Activated naive CD8-positive, alpha-beta T cell treated with anti-CD3 and anti-CD28 coated beads, Interleukin-2, amount 50 U/mL, for 24 hours (primary cell): Measurements from ENCODE around the gene MKI67.

ENCODE experiments used
- ATAC-seq: fragments of 150-1000 bp; cut with Tn5 transposase; one replicate; pipeline ENCODE4 v1.10.0; 2021
- DNase-seq: peaks from one replicate; pipeline ENCODE4 v3.0.0; 2021
- H3K27ac Mint-ChIP-seq: one replicate; pipeline ENCODE4 v1.8.0; 2021; ENCODE audit warnings: mild to moderate bottlenecking, mixed read lengths
- H3K27me3 Mint-ChIP-seq: one replicate; pipeline ENCODE4 v1.8.0; 2021; ENCODE audit warnings: mixed read lengths
- H3K36me3 Mint-ChIP-seq: one replicate; pipeline ENCODE4 v1.8.0; 2021; ENCODE audit warnings: low read depth, mixed read lengths
- H3K4me1 Mint-ChIP-seq: one replicate; pipeline ENCODE4 v1.8.0; 2021; ENCODE audit warnings: mixed read lengths
- H3K4me3 Mint-ChIP-seq: one replicate; pipeline ENCODE4 v1.8.0; 2021; ENCODE audit warnings: mild to moderate bottlenecking, moderate library complexity, mixed read lengths
- H3K9me3 Mint-ChIP-seq: one replicate; pipeline ENCODE4 v1.8.0; 2021; ENCODE audit warnings: mixed read lengths

The MKI67 gene

GRCh38 chr10:128073890-128074289 is 52.3 kb downstream of the MKI67 start:
- Mint-ChIP-seq H3K36me3 (peaks cover 48% of the 10 kb centered on the region), H3K27me3 (no peaks in the 10 kb centered on the region), H3K4me3 (no peak overlapping the region), H3K4me1 (peaks cover 3% of the 10 kb centered on the region), H3K9me3 (no peaks in the 10 kb centered on the region), H3K27ac (no peak overlapping the region)
- no peak for ATAC-seq
- no peak for DNase-seq

DNA sequence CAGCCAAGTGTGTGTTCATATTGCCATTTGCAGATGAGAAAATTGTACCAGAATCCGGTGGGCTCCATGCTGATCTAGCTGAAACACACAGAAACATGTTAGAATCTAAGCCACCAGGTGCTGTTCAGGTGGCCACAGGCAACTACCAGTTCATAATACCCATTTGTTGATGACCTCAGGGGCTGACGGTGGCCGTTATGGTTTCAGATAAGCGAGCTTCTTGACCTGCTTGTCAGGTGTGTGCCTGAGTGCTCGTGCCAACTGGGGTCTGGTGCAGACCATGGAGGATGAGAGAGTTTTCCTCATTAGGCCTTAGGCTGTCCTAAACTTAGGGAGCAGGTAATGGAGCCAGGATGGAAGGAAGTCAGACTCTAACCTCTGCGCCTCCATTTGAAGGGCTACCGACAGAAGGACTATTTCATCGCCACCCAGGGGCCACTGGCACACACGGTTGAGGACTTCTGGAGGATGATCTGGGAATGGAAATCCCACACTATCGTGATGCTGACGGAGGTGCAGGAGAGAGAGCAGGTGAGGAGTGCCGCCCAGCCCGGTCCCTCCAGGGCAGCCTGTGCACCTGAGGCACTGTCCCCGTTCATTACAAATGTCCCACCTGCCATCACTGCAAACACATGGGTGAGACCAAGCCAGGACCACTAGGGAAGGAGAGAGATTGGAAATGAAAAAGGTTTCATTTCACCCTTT is 53.1 kb downstream of the MKI67 start:
- Mint-ChIP-seq H3K27me3 (no peaks in the 10 kb centered on the region), H3K36me3 (peaks cover 48% of the 10 kb centered on the region), H3K4me1 (peaks cover 3% of the 10 kb centered on the region), H3K4me3 (no peak overlapping the region), H3K9me3 (no peaks in the 10 kb centered on the region), H3K27ac (no peak overlapping the region)
- DNase-seq (no peak), ATAC-seq (no peak)

- Mint-ChIP-seq H3K27ac (no peak overlapping the region), H3K27me3 (no peaks in the 10 kb centered on the region), H3K4me3 (no peak overlapping the region), H3K4me1 (peaks cover 9% of the 10 kb centered on the region), H3K9me3 (peaks cover 3% of the 10 kb centered on the region), H3K36me3 (peaks cover 54% of the 10 kb centered on the region)
- ATAC-seq, result no peak
- no peak for DNase-seq
Measured at GRCh38 chr10:128072046-128072445, 54.2 kb downstream of the MKI67 start.

DNA sequence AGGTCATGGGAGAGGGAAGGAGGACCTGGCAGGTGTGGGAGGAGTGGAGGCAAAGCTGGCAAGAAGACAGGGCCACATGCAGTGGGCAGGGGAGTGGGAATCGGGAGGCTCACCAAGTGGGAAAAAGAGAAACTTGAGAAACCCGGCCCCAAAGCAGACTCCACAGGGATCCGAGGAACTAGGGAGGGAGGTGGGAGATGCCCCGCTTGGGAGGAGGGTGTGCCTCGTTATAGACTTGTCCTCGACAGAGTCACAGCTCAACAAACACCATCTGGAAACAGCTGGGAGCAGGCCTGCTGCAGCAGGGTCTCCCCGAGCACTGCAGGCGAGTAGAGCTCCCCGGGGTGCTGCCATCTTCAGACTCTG is 54.8 kb downstream of the MKI67 start:
- H3K27ac Mint-ChIP-seq, result no peak overlapping the region
- H3K27me3 Mint-ChIP-seq, result no peaks in the 10 kb centered on the region
- ATAC-seq (no peak), DNase-seq (no peak)
- peaks cover 4% of the 10 kb centered on the region for H3K9me3 Mint-ChIP-seq
- H3K36me3 Mint-ChIP-seq, result peaks cover 56% of the 10 kb centered on the region
- H3K4me1 Mint-ChIP-seq, result peaks cover 15% of the 10 kb centered on the region
- no peak overlapping the region for H3K4me3 Mint-ChIP-seq

DNA sequence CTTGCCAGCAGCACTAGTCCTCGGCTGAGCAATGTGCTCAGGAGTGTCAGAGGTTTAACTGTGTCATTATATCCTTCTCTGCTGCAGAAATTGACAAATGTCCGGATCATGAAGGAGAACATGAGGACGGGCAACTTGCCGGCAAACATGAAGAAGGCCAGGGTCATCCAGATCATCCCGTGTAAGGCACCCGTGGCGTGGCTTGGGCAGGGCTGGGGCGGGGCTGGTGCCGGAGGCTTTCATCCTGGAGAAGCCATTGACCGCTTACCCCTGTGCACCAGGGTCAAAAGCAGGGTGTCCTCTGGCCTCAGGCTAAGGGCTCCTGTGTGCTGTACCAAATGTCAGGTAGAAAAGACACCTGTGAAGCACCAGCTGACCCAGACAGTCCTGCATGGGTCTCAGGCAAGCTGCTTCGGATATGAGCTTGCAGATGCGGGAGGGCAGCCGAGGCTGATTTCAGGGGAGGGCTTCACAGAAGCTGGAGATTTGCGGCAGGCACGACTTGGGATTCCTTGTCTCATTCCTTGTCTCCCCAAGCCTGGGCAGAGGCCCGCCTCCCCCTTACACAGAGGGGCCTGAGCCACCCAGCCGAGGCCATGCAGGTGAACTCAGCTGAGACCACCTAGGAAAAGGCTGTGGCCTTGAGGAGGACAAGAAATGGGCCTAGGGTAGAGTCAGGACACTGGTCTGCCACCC is 55.4 kb downstream of the MKI67 start:
- DNase-seq (no peak), ATAC-seq (no peak)
- Mint-ChIP-seq H3K27me3 (no peaks in the 10 kb centered on the region), H3K4me1 (peaks cover 21% of the 10 kb centered on the region), H3K36me3 (peaks cover 60% of the 10 kb centered on the region), H3K27ac (no peak overlapping the region), H3K4me3 (no peak overlapping the region), H3K9me3 (peaks cover 4% of the 10 kb centered on the region)

GRCh38 chr10:128070161-128070560 is 56.1 kb downstream of the MKI67 start:
- no peaks in the 10 kb centered on the region for H3K27me3 Mint-ChIP-seq
- peaks cover 64% of the 10 kb centered on the region for H3K36me3 Mint-ChIP-seq
- ATAC-seq (no peak), DNase-seq (no peak)
- H3K27ac Mint-ChIP-seq, result no peak overlapping the region
- peaks cover 4% of the 10 kb centered on the region for H3K9me3 Mint-ChIP-seq
- no peak overlapping the region for H3K4me3 Mint-ChIP-seq
- peaks cover 28% of the 10 kb centered on the region for H3K4me1 Mint-ChIP-seq

DNA sequence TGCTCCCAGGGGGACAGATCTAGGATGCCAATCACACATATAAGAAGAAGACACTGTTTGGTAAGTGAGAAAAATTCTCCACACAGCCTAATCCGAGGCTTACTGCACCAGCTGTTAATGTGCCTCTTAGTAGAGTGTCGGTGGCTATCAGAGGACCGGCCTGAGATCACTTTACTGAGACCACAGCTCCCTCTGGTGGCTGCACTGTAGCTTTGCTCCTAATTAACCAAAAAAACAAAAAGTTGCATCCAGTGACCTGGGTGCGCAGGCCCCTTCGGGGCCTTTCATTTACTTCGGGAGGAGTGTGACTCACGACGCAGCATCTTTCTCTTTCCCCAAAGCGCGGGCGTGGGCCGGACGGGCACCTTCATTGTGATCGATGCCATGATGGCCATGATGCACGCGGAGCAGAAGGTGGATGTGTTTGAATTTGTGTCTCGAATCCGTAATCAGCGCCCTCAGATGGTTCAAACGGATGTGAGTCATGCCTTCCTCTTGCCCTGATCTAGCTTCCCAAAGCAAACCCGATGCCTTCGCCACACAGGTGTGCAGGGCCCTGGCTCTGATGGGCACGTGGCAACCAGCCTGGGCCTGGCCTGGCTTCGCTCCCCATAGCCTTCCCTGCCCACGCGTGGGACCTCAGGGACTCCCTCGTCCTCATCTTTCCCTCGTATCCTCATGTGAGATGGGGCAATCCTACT is 56.7 kb downstream of the MKI67 start:
- Mint-ChIP-seq H3K4me1 (peaks cover 34% of the 10 kb centered on the region), H3K9me3 (peaks cover 4% of the 10 kb centered on the region), H3K27ac (no peak overlapping the region), H3K27me3 (no peaks in the 10 kb centered on the region), H3K36me3 (peaks cover 62% of the 10 kb centered on the region), H3K4me3 (no peak overlapping the region)
- DNase-seq (peak; percentile 86), ATAC-seq (peak; percentile 11)

- no peak for ATAC-seq
- Mint-ChIP-seq H3K4me1 (peaks cover 43% of the 10 kb centered on the region), H3K27ac (no peak overlapping the region), H3K9me3 (peaks cover 4% of the 10 kb centered on the region), H3K4me3 (no peak overlapping the region), H3K36me3 (peaks cover 63% of the 10 kb centered on the region), H3K27me3 (no peaks in the 10 kb centered on the region)
- DNase-seq, result no peak
Measured at GRCh38 chr10:128068398-128069285, 57.6 kb downstream of the MKI67 start.

DNA sequence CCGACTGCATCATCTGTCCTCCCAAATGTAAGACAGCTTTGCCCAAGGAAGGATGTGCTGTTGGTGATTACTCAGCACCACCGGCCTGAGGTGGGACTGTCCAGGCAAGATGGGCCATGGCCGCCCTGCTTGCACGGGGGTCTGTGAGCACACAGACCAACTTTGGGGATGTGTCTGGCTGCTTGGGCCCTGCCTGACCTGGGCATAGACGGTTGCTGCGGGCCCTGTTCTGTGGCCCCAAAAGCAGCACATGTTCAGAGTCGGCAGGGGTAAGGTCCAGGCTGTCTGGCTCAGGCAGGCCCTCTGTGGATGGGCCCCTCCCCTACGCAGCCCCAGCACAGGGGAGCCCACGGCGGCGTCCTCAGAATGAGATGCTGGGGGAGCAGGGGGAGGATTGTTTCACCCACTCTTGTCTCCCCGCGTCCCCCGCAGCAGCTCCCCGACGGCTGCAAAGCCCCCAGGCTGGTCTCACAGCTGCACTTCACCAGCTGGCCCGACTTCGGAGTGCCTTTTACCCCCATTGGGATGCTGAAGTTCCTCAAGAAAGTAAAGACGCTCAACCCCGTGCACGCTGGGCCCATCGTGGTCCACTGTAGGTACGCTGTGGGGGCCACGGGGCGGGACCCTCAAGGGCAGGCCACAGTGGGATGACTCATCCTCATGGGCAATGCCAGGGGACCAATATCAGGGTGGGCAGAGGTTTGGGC is 58.4 kb downstream of the MKI67 start:
- H3K4me3 Mint-ChIP-seq, result no peak overlapping the region
- peaks cover 63% of the 10 kb centered on the region for H3K36me3 Mint-ChIP-seq
- H3K4me1 Mint-ChIP-seq, result peaks cover 51% of the 10 kb centered on the region
- ATAC-seq (no peak), DNase-seq (no peak)
- peak overlapping the region; percentile 99 for H3K27ac Mint-ChIP-seq
- no peaks in the 10 kb centered on the region for H3K27me3 Mint-ChIP-seq
- H3K9me3 Mint-ChIP-seq, result peaks cover 4% of the 10 kb centered on the region

DNA sequence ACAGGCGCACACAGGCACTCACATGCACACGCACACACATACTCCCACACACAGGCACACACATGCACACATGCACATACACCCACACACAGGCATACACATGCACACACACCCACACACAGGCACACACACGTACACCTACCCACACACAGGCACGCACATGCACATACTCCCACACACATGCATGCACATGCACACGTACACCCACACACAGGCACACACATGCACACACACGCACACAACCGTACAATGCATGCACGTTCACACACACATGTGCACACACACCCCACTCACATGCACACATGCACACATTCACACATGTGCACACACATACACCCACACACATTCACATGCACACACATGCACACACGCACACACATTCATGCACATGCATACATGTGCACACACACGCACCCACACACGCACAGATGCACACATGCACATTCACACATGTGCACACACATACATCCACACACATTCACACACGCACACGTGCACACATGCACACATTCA is 59.3 kb downstream of the MKI67 start:
- peaks cover 60% of the 10 kb centered on the region for H3K4me1 Mint-ChIP-seq
- peak overlapping the region; percentile 99 for H3K27ac Mint-ChIP-seq
- no peak for ATAC-seq
- peaks cover 66% of the 10 kb centered on the region for H3K36me3 Mint-ChIP-seq
- H3K4me3 Mint-ChIP-seq, result no peak overlapping the region
- DNase-seq, result no peak
- peaks cover 4% of the 10 kb centered on the region for H3K9me3 Mint-ChIP-seq
- H3K27me3 Mint-ChIP-seq, result no peaks in the 10 kb centered on the region

DNA sequence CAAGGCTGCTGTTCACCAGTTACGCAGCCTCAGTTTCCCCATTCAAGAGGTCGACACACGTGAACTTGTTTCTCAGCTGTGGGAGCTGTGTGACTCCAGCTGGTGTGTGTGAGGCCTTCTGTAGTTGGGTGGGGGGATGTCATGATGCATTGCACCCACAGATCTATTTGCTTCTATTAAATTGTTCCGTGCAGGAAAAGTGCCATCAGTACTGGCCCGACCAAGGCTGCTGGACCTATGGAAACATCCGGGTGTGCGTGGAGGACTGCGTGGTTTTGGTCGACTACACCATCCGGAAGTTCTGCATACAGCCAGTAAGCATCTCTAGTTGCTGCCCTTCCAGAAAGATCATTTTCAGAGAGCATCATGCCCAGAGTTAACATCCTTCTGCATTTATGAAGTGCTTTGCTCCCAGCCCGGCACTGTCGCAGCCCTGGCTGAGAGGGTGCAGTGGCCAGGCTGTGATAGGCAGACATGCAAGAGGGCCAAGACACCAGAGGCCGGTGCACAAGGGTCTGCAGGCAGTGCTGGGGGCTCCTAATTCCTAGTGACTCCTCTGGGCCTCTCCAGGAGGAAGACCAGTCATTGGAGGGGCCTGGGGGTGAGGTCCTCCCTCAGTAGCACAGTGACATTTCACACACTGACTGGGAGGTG is 60.2 kb downstream of the MKI67 start:
- DNase-seq, result no peak
- Mint-ChIP-seq H3K9me3 (peaks cover 4% of the 10 kb centered on the region), H3K27me3 (no peaks in the 10 kb centered on the region), H3K4me1 (peaks cover 61% of the 10 kb centered on the region), H3K36me3 (peaks cover 64% of the 10 kb centered on the region), H3K27ac (peak overlapping the region; percentile 99), H3K4me3 (peak overlapping the region; percentile 80)
- ATAC-seq, result no peak

DNA sequence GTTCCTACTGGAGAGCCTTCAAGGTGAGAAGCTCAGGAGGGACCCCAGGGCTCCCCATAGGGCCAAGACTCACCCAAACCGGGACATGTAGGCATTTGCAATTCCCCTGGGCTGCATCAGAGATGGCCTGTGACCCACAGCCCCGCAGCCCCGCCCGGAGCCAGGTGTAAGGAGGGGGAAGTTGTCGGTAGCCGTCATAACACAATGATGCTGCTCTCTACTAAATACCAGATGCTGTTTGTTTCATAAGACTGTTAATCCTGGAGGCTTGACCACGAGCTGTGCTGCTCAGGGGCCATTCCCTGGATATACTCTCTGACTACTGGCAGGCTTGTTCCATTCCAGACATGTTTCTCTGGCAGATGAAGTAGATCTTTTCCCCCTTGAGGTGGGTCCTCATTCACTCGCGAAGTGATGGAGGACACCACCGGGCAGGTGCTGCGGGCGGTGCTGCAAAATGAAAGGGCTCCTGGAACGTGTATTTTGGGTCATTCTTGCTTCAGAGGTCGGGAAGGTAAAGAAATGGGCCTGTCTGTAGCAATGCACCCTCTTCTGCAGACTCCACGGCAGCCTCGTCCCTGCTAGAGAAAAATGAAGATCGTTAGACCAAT is 61.1 kb downstream of the MKI67 start:
- Mint-ChIP-seq H3K36me3 (peaks cover 64% of the 10 kb centered on the region), H3K9me3 (peaks cover 4% of the 10 kb centered on the region)
- ATAC-seq, result no peak

More for the DNA sequence above, 61.1 kb downstream of the MKI67 start:
- no peak for DNase-seq
- Mint-ChIP-seq H3K27me3 (no peaks in the 10 kb centered on the region), H3K4me1 (peaks cover 68% of the 10 kb centered on the region), H3K27ac (peak overlapping the region; percentile 99), H3K4me3 (peak overlapping the region; percentile 80)
